ENCODE measurements around the gene PPP2R1A.

PPP2R1A gene

DNA sequence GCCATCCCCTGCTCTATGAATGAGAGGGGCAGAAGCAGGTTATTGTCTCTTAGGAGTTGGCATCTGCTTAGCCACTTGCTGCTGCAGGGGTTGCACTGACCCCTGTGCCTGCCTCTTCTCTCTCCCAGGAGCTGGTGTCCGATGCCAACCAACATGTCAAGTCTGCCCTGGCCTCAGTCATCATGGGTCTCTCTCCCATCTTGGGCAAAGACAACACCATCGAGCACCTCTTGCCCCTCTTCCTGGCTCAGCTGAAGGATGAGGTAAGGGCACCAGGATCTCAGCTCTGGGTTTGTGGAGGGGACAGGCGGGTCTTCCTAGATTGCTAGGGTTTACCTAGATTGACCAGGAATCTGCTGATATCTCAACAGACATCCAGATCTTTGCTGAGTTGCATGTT, 26.5 kb downstream of the PPP2R1A start:
- H3K27ac Mint-ChIP-seq: no peak overlapping the region
- H3K9me3 Mint-ChIP-seq: no peaks in the 10 kb centered on the region
- DNase-seq (no peak), ATAC-seq (replicated peaks) (no peak)
- H3K36me3 Mint-ChIP-seq: peaks cover 59 to 68% of the 10 kb centered on the region in 2 donors
- no peak overlapping the region for H3K4me3 Mint-ChIP-seq
- peaks cover 8 to 9% of the 10 kb centered on the region in 2 donors for H3K4me1 Mint-ChIP-seq
- no peaks in the 10 kb centered on the region for H3K27me3 Mint-ChIP-seq

DNA sequence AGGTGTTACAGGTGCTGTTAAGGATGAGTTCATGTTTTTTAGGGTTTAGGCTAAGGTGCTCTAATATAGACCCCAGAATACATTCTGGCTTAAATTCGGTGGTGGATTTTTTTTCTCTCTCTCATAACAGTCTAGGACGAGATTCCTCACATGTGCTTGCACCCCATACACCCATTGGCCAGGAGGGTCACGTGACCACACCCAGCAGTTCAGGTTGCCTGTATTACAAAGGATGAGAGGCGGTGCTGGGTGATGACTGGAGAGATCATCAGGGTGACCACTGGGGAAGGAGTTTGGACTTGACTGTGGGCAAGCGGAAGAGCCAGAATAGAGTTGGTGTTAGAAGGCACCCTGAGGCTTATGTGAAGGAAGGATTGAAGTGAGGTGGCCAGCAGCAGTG, 27.7 kb downstream of the PPP2R1A start:
- ATAC-seq (replicated peaks) (no peak), DNase-seq (no peak)
- Mint-ChIP-seq H3K36me3 (peaks cover 52 to 64% of the 10 kb centered on the region in 2 donors), H3K4me3 (no peak overlapping the region), H3K27me3 (no peaks in the 10 kb centered on the region), H3K4me1 (peaks cover 8 to 9% of the 10 kb centered on the region in 2 donors), H3K9me3 (no peaks in the 10 kb centered on the region), H3K27ac (no peak overlapping the region)

DNA sequence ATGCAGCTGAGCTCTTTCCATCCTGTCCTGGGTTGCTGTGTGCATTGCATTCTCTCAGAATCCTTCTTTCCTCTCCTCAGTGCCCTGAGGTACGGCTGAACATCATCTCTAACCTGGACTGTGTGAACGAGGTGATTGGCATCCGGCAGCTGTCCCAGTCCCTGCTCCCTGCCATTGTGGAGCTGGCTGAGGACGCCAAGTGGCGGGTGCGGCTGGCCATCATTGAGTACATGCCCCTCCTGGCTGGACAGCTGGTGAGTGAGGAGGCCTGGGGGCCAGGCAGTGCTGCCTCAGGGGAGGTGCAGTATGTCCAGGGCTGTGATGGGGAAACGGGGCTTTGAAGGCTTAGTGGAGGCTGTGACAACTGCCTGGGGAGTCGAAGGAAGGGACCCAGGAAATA, 29.8 kb downstream of the PPP2R1A start:
- Mint-ChIP-seq H3K4me1 (peaks cover 11 to 24% of the 10 kb centered on the region in 2 donors), H3K27ac (peak overlapping the region; percentile 68), H3K27me3 (no peaks in the 10 kb centered on the region), H3K4me3 (no peak overlapping the region), H3K36me3 (peaks cover 56 to 65% of the 10 kb centered on the region in 2 donors), H3K9me3 (no peaks in the 10 kb centered on the region)
- no peak for ATAC-seq (replicated peaks)
- no peak for DNase-seq

DNA sequence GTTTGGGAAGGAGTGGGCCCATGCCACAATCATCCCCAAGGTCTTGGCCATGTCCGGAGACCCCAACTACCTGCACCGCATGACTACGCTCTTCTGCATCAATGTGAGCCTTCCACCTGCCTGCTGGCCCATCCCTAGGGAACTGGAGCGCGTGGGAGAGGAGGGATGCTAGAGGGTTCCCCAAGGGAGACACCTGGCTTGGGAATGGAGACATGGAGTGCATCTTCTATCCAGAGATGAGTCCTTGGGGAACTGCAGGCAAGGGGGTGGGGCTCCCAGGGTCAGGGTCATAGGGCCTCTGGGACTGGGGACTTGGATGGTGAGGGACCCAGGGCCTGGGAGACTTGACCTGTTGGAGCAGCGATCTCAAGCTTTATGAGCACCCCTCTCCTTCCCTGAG, 31.2 kb downstream of the PPP2R1A start:
- DNase-seq: no peak
- H3K36me3 Mint-ChIP-seq: peaks cover 61 to 71% of the 10 kb centered on the region in 2 donors
- H3K27me3 Mint-ChIP-seq: no peaks in the 10 kb centered on the region
- H3K9me3 Mint-ChIP-seq: no peaks in the 10 kb centered on the region
- ATAC-seq (replicated peaks): no peak
- peaks cover 15 to 24% of the 10 kb centered on the region in 2 donors for H3K4me1 Mint-ChIP-seq
- no peak overlapping the region for H3K4me3 Mint-ChIP-seq
- peak overlapping the region; percentile 48 for H3K27ac Mint-ChIP-seq

DNA sequence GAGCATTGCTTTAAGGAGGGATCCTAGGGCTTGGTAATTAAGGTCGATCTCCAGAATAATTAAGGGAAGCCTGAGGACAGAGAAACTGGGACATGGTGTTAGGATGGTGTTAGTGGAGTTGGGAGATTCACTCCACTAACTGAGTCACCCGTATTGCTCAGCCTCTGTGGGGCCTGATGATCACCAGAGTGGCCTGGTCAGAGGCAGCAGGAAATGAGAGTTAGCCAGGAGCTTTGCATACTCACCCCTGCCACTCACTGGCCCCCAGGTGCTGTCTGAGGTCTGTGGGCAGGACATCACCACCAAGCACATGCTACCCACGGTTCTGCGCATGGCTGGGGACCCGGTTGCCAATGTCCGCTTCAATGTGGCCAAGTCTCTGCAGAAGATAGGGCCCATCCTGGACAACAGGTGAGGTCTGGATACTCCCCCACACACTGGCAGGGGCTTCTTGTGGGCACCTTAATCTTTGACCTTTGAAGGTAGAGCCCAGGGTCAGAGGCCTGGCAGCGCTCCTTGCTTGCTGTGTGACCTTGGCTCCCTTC, 32.1 kb downstream of the PPP2R1A start:
- Mint-ChIP-seq H3K36me3 (peaks cover 63 to 75% of the 10 kb centered on the region in 2 donors), H3K27me3 (no peaks in the 10 kb centered on the region), H3K4me1 (peaks cover 13 to 24% of the 10 kb centered on the region in 2 donors), H3K4me3 (no peak overlapping the region), H3K27ac (peak overlapping the region; percentile 20), H3K9me3 (no peaks in the 10 kb centered on the region)
- ATAC-seq (replicated peaks) (no peak), DNase-seq (no peak)

DNA sequence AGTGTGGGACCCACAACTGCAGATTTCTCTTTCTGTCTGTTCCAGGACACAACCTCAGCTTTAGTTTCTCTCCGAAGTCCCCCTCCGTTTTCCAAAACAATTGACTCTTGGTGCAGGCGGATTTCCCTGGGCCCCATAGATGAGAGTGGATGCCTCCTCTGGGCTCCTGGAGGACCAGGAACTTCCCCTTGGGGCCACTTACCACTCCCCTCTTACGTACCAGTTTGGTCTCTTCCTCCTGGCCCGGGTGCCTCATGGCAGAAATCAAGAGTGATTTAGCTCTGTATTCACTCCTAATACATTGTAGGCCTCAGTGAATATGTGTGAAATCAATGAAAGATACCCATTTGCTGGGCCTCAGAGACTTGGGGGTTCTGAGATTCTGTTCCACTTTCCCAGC, 34.4 kb downstream of the PPP2R1A start:
- H3K4me3 Mint-ChIP-seq: no peak overlapping the region
- peaks cover 67 to 82% of the 10 kb centered on the region in 2 donors for H3K36me3 Mint-ChIP-seq
- H3K4me1 Mint-ChIP-seq: peaks cover 10 to 24% of the 10 kb centered on the region in 2 donors
- peak overlapping the region; percentile 25 for H3K27ac Mint-ChIP-seq
- H3K9me3 Mint-ChIP-seq: no peaks in the 10 kb centered on the region
- DNase-seq: no peak
- no peaks in the 10 kb centered on the region for H3K27me3 Mint-ChIP-seq
- no peak for ATAC-seq (replicated peaks)

DNA sequence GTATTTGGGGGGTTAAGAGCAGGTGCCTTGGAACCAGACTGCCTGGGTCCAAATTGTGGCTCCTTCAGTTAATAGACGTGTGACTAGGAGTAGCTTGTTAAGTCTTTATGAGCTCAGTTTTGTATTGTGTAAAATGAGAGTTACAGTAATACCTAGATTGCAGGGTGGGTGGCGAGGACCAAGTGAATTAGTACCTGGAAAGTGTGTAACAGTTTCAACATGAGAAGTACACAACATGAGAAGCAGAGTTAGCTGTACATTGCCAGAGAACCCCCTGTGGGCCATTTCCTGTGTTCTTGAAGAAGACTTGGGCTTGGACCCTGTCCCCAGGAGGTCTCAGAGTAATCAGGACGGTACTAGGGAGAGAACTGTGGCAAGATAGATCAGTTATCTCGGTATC, 36.8 kb downstream of the PPP2R1A start:
- H3K27ac Mint-ChIP-seq: no peak overlapping the region
- no peak for ATAC-seq (replicated peaks)
- peaks cover 51 to 65% of the 10 kb centered on the region in 2 donors for H3K36me3 Mint-ChIP-seq
- no peaks in the 10 kb centered on the region for H3K27me3 Mint-ChIP-seq
- H3K4me1 Mint-ChIP-seq: peaks cover 12 to 22% of the 10 kb centered on the region in 2 donors
- H3K4me3 Mint-ChIP-seq: no peak overlapping the region
- H3K9me3 Mint-ChIP-seq: no peaks in the 10 kb centered on the region
- DNase-seq: no peak

DNA sequence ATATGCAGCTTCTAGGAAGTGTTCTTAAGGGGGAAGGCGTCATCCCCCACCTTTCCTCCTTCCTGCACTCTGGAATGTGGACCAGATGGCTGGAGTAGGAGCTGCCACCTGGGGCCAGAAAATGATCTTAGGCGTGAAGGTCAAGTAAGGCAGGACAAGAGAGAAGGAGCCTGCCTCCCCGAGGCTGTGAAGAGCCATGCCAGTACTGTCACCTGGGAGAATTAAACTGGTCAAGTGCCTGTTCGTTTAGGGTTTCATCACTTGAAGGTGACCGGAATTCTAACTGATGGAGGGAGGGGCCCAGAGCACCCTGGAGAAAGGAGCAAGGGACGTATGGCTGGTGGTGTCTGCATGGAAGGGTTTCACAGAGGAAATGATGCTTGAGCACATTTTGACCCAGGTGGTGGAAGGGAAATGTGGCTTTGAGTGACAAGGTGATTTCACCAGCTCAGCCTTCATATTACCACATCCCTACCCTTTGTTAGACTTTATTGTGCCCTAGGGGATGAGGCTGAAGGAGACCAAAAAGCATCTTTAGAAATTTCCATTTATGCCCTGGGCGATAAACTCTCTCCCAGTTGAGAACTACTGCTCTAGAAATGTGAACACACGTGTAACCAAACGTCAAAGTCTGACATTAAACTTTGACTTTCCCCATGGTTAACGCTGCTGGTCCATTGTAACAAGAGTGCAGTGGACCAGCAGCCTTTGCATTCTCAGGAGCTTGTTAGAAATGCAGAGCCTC, 37.5 kb downstream of the PPP2R1A start:
- no peak for ATAC-seq (replicated peaks)
- Mint-ChIP-seq H3K36me3 (peaks cover 57 to 67% of the 10 kb centered on the region in 2 donors), H3K27ac (peak overlapping the region; percentile 86), H3K9me3 (no peaks in the 10 kb centered on the region), H3K27me3 (no peaks in the 10 kb centered on the region), H3K4me3 (no peak overlapping the region), H3K4me1 (peaks cover 12 to 22% of the 10 kb centered on the region in 2 donors)
- DNase-seq: no peak

DNA sequence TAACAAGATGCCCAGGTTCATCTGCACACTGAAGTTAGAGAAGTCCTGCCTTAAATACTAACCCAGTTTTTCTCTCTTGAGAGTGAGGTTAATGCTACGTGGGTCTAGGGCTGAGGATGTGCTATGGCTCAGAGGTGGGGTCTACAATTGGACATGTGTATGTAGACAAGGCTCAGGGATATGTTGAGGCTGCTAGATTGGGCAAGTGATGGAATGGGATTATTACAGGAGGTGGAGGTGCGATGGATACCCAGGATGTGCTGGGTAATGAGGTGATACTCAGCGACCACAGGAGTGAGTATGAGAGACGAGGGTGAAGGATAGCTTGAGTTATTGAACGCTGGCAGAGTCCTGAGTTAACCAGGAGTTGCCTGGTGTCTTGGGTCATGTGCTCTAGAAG, 38.1 kb downstream of the PPP2R1A start:
- H3K27ac Mint-ChIP-seq: peak overlapping the region; percentile 31
- no peaks in the 10 kb centered on the region for H3K27me3 Mint-ChIP-seq
- H3K4me1 Mint-ChIP-seq: peaks cover 12 to 21% of the 10 kb centered on the region in 2 donors
- H3K36me3 Mint-ChIP-seq: peaks cover 51 to 60% of the 10 kb centered on the region in 2 donors
- H3K9me3 Mint-ChIP-seq: no peaks in the 10 kb centered on the region
- no peak overlapping the region for H3K4me3 Mint-ChIP-seq
- DNase-seq: no peak
- no peak for ATAC-seq (replicated peaks)

DNA sequence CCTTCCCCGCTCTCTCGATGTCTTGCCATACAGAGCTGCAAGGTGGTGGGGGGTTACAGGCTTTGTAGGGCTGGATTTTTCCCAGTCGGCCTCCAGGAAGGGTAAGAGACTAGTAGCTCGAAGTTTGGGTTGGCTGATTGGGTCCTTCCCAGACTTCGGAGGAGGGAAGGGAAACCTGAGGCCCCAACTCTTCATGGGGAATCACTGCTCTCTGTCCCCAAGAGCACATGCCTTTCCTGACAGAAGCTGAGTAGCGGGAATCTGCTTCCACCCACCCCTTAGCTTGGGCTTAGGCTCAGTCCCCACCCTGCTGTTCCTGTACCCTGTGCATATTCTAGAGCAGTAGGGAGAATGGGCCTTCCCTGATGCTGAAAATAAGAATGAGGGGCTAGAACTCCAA, 39.7 kb downstream of the PPP2R1A start:
- H3K9me3 Mint-ChIP-seq: no peaks in the 10 kb centered on the region
- no peaks in the 10 kb centered on the region for H3K27me3 Mint-ChIP-seq
- ATAC-seq (replicated peaks) (no peak), DNase-seq (no peak)
- H3K27ac Mint-ChIP-seq: peak overlapping the region; percentile 54
- H3K4me1 Mint-ChIP-seq: peaks cover 7 to 9% of the 10 kb centered on the region in 2 donors
- no peak overlapping the region for H3K4me3 Mint-ChIP-seq
- peaks cover 37 to 45% of the 10 kb centered on the region in 2 donors for H3K36me3 Mint-ChIP-seq

DNA sequence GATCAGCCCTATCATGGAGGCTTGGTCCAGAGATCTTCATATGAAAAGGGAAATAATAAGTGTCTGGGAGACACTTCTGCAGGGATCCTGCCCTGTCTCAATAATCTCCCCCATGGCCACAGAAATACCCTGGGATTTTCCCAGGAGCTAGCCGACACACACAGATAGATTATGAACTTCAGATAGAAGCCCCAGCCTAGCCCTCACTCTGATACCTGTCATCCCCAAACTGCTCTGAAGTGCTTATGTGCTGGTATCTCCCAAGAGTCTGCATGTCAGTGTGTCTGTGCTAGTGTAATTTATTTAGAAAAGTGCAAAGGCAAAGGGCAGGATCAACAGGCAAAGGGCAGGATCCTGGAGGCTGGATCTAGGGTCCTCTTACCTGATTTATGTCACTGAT, 40.8 kb downstream of the PPP2R1A start:
- Mint-ChIP-seq H3K27ac (peak overlapping the region; percentile 27), H3K4me3 (no peak overlapping the region), H3K4me1 (peaks cover 6 to 7% of the 10 kb centered on the region in 2 donors), H3K27me3 (no peaks in the 10 kb centered on the region), H3K9me3 (no peaks in the 10 kb centered on the region), H3K36me3 (peaks cover 33 to 38% of the 10 kb centered on the region in 2 donors)
- DNase-seq (no peak), ATAC-seq (replicated peaks) (peak in 1 of 2 donors; percentile 28)

DNA sequence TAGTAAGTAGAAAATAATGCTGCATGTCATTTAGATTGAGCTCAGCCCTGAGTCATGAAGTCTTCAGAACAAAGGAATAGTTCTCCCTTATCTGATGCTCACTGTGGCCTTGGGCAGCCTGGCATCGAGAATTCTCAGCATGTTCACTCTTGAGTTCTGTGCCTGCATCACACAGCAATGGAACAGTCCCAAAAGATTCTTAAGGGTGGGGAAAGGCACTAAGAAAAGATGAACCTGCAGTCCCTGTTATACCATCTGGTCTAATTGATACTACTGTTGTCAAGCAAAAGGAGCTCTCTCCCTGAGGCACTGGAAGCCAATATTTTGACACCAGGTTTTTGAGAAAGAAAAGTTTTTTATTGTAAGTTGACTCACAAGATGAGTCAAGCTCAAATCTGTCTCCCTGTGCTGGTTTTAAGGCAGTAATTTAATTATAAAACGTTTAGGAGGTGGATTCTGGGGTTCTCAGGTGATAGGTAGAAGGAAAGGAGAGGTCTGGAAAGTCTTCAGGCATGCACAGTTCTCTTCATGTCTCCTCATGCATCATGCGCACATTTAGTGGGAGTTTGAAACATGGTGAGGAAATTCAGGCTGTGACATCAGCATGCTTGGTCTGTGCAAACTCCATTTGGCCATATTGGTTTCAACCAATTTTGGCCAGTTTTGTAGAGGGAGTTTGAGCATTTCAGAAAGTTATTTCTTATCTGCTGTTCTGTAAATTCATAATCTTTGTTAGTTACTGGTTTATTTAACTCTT, 41.5 kb downstream of the PPP2R1A start:
- Mint-ChIP-seq H3K9me3 (no peaks in the 10 kb centered on the region), H3K27ac (peak overlapping the region; percentile 27), H3K36me3 (peaks cover 26 to 32% of the 10 kb centered on the region in 2 donors), H3K27me3 (no peaks in the 10 kb centered on the region), H3K4me1 (peaks cover 4 to 7% of the 10 kb centered on the region in 2 donors), H3K4me3 (no peak overlapping the region)
- DNase-seq (no peak), ATAC-seq (replicated peaks) (no peak)

DNA sequence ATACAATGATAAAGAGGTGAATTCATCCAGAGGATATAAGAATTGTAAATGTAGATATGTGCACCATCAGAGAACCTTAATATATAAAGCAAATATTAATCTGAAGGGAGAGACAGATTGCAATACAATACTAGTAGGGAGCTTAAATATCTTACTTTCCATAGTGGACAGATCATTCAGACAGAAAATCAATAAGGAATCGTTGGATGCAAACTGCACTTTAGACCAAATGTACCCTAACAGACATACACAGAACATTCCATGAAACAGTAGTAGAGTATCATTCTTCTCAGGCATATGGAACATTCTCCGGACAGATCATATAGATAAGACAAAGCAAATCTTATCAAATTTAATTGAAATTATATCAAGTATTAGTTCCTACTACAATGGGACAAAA, 44.6 kb downstream of the PPP2R1A start:
- no peaks in the 10 kb centered on the region for H3K27me3 Mint-ChIP-seq
- no peak for ATAC-seq (replicated peaks)
- peaks cover 8% of the 10 kb centered on the region in 2 donors for H3K36me3 Mint-ChIP-seq
- H3K27ac Mint-ChIP-seq: no peak overlapping the region
- H3K4me1 Mint-ChIP-seq: peaks cover 3 to 7% of the 10 kb centered on the region in 2 donors
- no peak overlapping the region for H3K4me3 Mint-ChIP-seq
- no peak for DNase-seq
- H3K9me3 Mint-ChIP-seq: no peaks in the 10 kb centered on the region

DNA sequence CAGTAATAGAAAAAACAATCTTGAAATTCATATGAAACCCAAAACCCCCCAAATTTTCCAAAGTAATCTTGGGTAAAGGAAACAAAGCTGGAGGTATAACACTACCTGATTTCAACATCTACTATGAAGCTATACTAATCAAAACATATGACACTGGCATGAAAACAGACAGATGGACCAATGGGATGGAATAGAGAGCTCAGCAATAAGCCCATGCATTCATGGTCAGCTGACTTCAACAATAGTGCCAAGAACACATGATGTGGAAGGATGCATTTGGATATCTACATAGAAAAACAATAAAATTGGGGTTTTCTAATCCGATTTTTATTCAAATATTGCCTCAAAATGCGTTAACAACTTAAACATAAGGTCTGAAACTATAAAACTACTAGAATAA, 47.3 kb downstream of the PPP2R1A start:
- ATAC-seq (replicated peaks): no peak
- H3K4me3 Mint-ChIP-seq: no peak overlapping the region

More for the DNA sequence above, 47.3 kb downstream of the PPP2R1A start:
- no peak overlapping the region for H3K27ac Mint-ChIP-seq
- no peak for DNase-seq
- peaks cover 0 to under 1% of the 10 kb centered on the region in 2 donors for H3K36me3 Mint-ChIP-seq
- no peaks in the 10 kb centered on the region for H3K4me1 Mint-ChIP-seq
- peaks cover 0 to 4% of the 10 kb centered on the region in 2 donors for H3K27me3 Mint-ChIP-seq
- H3K9me3 Mint-ChIP-seq: no peaks in the 10 kb centered on the region

All from stimulated activated naive B cell treated with anti-CD40 and anti-IgM and Interleukin-4, amounts not matched to agents 10 μg/mL and 1 μg/mL and 100 μg/mL, for 72 hours (primary cell).